Pancreas (tissue), 10 donors: ENCODE results near the gene MIDN. TPM values are rescaled to one million over a fixed set of nuclear protein-coding genes. Genes with fewer than 3 reads are reported as not detected.

Experiments used
- ATAC-seq, 4 donors: fragments of 200-7000 bp; cut with Tn5 transposase; one replicate each; pipeline versions ENCODE4 v1.8.0 to v1.9.1; 2020; ENCODE audit warnings: mild to moderate bottlenecking in 4 of 4, moderate library complexity in 4 of 4
- DNase-seq, 6 donors: peaks; one replicate each; pipeline ENCODE4 v3.0.0-alpha.2; 2020
- FAIRE-seq: peaks from 2 replicates; lab custom pipeline; 2012; peaks lifted over from hg19 to GRCh38; lab: Jason Lieb, UNC
- H3K27ac ChIP-seq, 4 donors: fragments of 200-600 bp; sonication (generic); 1 replicate in 3 of 4; 2 replicates in 1 of 4; pipeline versions ENCODE4 v1.5.0 to v1.8.0; 2020
- H3K27me3 ChIP-seq, 4 donors: fragments of 200-600 bp; one replicate each; pipeline ENCODE4 v1.8.0; 2021
- H3K36me3 ChIP-seq, 3 donors: fragments of 200-600 bp; sonication (generic) in 1 of 3; one replicate each; pipeline versions ENCODE4 v1.5.0 to v1.8.0; 2020 to 2021
- H3K4me1 ChIP-seq, 3 donors: fragments of 200-600 bp; one replicate each; pipeline ENCODE4 v1.8.0; 2021
- H3K4me3 ChIP-seq, 4 donors: fragments of 200-600 bp; sonication (generic) in 2 of 4; one replicate each; pipeline versions ENCODE4 v1.5.0 to v1.8.0; 2020 to 2021
- H3K9me3 ChIP-seq, 4 donors: fragments of 200-600 bp; one replicate each; pipeline ENCODE4 v1.8.0; 2021
- WGBS, 2 donors: extraction: QIAGEN DNeasy Blood & Tissue Kit; methylation state at CpG; one replicate each; pipeline ENCODE4 v1.1.7; 2013; 5-methylcytosine and 5-hydroxymethylcytosine counted together
- intact Hi-C, 3 donors: fragments of 100-400 bp; cut with DNase I; formaldehyde crosslinking; loops; one replicate each; pipeline versions ENCODE4 v1.11.1 to v1.14.2; 2022
- polyA plus RNA-seq, 2 donors: library from polyadenylated mRNA; stranded (reverse); fragments of 200-250 nt; gene quantifications; one replicate each; pipeline ENCODE4 v1.2.3, GENCODE V29; 2013
- total RNA-seq, 6 donors: library from RNA; stranded (reverse); fragmentation: NEBNext Ultra II Directional in 4 of 6; extraction: Animal tissue kit (Norgen Biotek cat#: 25700) in 4 of 6; gene quantifications; one replicate each; pipeline versions ENCODE4 v1.2.1 to v1.2.4, GENCODE V29; 2021 to 2023
- TF ChIP-seq, protein P1 (sequence below), 4 donors: fragments of 200-600 bp; sonication (generic) in 3 of 4; IDR thresholded peaks; one replicate each; pipeline versions ENCODE4 v1.5.0 to v1.8.0; 2021; ENCODE audit warnings: antibody characterized with exemption in 4 of 4
- donor health status: healthy with polysubstance abuse.
- donor health status: DM: no; HTN: no; CAD: no; lungs with moderate emphysema.
- donor health status: DM: no; HTN: no; CAD: no.
- donor health status: control.
- donor health status: control.
- donor health status: Bipolar disorder and iron deficiency.
- donor health status: DM: yes; HTN: yes; CAD: no.
- donor health status: DM: no; HTN: no; CAD: no.
- donor health status: DM: no; HTN: no; CAD: no.
- donor health status: DM: yes; HTN: yes; CAD: no.

The MIDN gene
- total and polyA plus RNA-seq, 8 donors: 32.1 to 78.0 (median 44.4) TPM

DNA sequence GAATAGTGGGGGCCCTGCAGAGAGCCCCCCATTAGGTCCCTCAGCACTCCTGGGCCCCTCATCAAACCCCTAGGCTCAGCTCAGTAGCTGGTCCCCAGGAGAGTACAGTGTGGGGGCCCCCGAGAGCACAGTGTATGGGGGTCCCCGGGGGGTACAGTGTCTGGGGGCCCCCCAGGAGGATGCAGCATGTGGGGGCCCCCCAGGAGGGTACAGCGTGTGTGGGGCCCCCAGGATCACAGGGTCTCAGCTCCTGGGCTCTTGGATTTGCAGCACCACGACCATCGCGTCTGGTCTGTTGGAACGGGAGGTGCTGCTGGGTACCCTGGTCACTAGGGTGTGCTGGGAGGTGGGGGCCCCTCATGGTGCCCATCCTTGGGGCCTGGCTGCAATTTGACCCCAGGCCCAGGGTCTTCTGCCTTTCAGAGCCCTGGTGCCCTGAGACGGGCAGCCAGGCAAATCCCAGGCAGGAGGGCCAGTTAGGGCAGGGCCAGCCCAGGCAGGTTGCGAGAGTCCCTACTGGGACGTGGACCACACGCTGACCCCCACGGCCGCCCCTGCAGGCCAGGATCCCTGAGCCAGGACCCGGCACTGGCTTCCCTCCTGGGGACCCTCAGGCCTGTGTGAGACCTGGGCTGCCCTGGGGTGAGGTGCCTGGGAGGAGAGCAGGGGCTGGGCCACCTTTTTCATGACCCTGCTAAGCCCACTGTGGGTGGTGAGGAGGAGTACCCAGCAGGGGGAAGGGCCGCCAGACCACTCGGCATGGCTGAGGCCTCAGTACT is 24.1 kb upstream of the MIDN start:
- no peak overlapping the region for H3K27ac ChIP-seq
- WGBS, 2 donors: 90 to 93% methylated on average over 16 of the region's 16 CpGs
- H3K9me3 ChIP-seq: no peaks in the 10 kb centered on the region
- peak in 1 of 6 donors; percentile 78 for DNase-seq
- FAIRE-seq: no peak
- H3K36me3 ChIP-seq: peaks cover 5 to 28% (median 8%) of the 10 kb centered on the region in 3 donors
- intact Hi-C loops: no loop called here
- H3K4me3 ChIP-seq: no peak overlapping the region
- peaks cover 0 to 5% (median 4%) of the 10 kb centered on the region in 3 donors for H3K4me1 ChIP-seq
- TF ChIP-seq, protein P1, sequence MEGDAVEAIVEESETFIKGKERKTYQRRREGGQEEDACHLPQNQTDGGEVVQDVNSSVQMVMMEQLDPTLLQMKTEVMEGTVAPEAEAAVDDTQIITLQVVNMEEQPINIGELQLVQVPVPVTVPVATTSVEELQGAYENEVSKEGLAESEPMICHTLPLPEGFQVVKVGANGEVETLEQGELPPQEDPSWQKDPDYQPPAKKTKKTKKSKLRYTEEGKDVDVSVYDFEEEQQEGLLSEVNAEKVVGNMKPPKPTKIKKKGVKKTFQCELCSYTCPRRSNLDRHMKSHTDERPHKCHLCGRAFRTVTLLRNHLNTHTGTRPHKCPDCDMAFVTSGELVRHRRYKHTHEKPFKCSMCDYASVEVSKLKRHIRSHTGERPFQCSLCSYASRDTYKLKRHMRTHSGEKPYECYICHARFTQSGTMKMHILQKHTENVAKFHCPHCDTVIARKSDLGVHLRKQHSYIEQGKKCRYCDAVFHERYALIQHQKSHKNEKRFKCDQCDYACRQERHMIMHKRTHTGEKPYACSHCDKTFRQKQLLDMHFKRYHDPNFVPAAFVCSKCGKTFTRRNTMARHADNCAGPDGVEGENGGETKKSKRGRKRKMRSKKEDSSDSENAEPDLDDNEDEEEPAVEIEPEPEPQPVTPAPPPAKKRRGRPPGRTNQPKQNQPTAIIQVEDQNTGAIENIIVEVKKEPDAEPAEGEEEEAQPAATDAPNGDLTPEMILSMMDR (IDR thresholded peaks at IDR 0.05): no peak
- no peaks in the 10 kb centered on the region for H3K27me3 ChIP-seq
- no peak for ATAC-seq

DNA sequence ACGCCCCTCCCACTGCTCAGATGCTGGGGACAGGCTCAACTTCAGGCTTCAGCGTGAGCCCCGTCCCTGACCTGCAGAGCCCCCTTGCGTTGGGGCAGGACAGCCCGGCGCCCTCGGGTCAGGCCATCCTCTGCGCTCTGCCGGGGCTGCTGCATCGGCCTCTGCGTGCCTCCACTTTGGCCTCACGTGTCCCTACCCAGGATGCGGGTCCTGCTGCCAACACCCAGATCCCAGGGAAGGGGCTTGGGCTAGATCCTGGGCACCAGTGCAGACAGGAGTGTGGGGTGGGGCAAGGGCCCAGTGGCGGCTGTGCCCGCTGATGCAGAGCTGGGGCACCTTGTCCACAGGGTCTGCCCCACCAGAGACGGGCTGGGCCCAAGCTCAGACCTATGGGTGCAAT is 23.5 kb upstream of the MIDN start:
- no peaks in the 10 kb centered on the region for H3K27me3 ChIP-seq
- H3K9me3 ChIP-seq: no peaks in the 10 kb centered on the region
- TF ChIP-seq, protein P1 (IDR thresholded peaks at IDR 0.05): no peak
- no peak for FAIRE-seq
- no peak overlapping the region for H3K4me3 ChIP-seq
- ATAC-seq: no peak
- peak in 1 of 6 donors; percentile 71 for DNase-seq
- intact Hi-C loops: no loop called here
- no peak overlapping the region for H3K27ac ChIP-seq
- H3K4me1 ChIP-seq: peaks cover 0 to 5% (median 4%) of the 10 kb centered on the region in 3 donors
- H3K36me3 ChIP-seq: peaks cover 5 to 28% (median 8%) of the 10 kb centered on the region in 3 donors
- 90 to 94% methylated on average over 16 of the region's 16 CpGs for WGBS, 2 donors

DNA sequence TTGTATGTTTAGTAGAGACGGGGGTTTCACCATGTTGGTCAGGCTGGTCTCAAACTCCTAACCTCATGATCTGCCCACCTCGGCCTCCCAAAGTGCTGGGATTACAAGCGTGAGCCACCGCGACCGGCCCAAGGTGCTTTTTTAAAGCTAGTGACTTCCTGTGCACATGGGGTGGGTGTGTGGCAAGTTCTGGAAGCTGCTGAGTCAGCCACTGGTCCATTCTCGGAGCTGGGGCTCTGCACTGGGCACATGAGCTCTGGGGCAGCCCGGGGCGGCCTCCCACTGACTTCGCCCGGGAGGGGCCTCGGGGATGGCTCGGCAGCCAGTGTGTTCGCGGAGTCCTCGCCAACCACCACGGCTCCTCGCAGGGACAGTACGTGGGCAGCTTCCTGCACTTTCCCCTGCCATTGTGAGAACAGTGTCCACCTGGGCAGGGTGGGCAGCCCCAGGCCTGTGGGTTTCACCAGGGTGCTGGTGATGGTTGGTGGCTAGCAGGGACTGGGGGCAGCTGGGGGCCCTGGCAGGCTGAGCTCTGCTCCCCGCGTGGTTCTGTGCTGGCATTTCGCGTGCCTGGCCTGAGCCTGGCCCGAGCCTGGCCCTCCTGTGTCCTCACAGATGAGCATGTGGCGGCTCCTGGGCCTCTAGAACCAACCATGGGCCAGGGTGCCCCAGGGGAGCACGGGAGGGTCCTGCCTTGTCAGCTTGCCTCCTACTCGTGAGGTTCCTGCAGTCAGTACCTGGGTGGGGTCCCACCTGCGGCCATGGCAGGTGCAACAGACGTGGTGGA is 22.8 kb upstream of the MIDN start:
- ATAC-seq (no peak), DNase-seq (no peak), FAIRE-seq (no peak)
- intact Hi-C loops: no loop called here
- no peak overlapping the region for H3K27ac ChIP-seq
- H3K36me3 ChIP-seq: peaks cover 5 to 26% (median 5%) of the 10 kb centered on the region in 3 donors
- H3K27me3 ChIP-seq: no peaks in the 10 kb centered on the region
- no peak overlapping the region for H3K4me3 ChIP-seq
- 94% methylated on average over 26 to 29 of the region's 29 CpGs for WGBS, 2 donors
- TF ChIP-seq, protein P1 (IDR thresholded peaks at IDR 0.05): no peak
- no peaks in the 10 kb centered on the region for H3K9me3 ChIP-seq
- H3K4me1 ChIP-seq: peaks cover 0 to 5% (median 4%) of the 10 kb centered on the region in 3 donors

DNA sequence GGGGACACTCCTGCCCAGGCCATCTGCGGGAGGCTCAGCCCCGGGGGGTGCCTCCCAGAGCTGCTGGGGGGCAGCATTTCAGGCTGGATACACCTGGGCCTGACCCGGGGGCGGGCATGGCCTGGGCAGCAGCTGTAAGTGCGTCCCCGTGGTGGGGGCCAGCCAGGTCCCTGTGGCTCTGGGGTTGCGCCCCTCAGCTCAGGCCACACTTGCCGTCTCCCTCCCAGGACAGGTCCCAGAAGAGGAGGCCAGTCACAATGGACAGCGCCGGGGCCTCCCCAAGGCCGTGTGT is 22.2 kb upstream of the MIDN start:
- ATAC-seq (no peak), FAIRE-seq (no peak), DNase-seq (no peak)
- Histone ChIP-seq H3K9me3 (no peaks in the 10 kb centered on the region), H3K36me3 (peaks cover 0 to 20% (median 5%) of the 10 kb centered on the region in 3 donors), H3K4me3 (no peak overlapping the region), H3K4me1 (peaks cover 0 to 5% (median 4%) of the 10 kb centered on the region in 3 donors), H3K27ac (no peak overlapping the region), H3K27me3 (no peaks in the 10 kb centered on the region)
- 93 to 94% methylated on average over 11 of the region's 11 CpGs for WGBS, 2 donors
- TF ChIP-seq, protein P1 (IDR thresholded peaks at IDR 0.05): no peak
- intact Hi-C loops: no loop called here
